Measurements from ENCODE around the gene CCNL2.

CCNL2 gene

DNA sequence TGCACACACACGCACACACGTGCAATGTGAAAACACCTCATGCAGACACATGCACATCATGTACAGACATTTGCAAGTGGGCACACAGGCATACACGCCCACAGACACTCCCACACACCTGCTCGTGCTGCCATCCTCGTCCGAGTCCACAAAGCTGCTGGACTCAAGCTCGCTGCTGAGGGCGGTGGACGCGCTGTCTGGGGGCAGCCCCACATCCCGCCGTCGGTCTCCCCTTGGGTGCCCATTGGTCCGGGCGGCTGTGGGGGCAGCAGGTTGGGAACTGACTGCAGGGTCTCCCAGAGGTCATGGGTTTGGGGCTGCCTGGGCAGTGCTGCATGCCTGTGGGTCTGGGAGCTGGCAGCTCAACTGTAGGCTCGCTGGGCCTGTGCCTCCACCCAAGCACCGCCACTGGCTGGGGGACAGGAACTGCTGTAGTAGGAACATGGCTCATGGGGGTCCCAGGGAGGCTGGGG is 57.5 kb downstream of the CCNL2 start:
- Histone ChIP-seq H3K4me1 (ENCODE audit: low read length) (no peaks in the 10 kb centered on the region), H3K9ac (ENCODE audit: low read length) (no peak overlapping the region), H3K9me3 (ENCODE audit: insufficient read depth, low read length) (no peaks in the 10 kb centered on the region), H3K27ac (ENCODE audit: low read length) (no peak overlapping the region), H3K27me3 (ENCODE audit: low read depth, low read length) (no peaks in the 10 kb centered on the region), H4K20me1 (ENCODE audit: insufficient read depth, low read length) (peaks cover 27% of the 10 kb centered on the region; the same call in 1 of the 2 replicates), H2AFZ (ENCODE audit: low read depth, low read length) (no peak overlapping the region), H3K4me3 (ENCODE audit: low read length) (no peak overlapping the region), H3K4me2 (ENCODE audit: low read length) (no peak overlapping the region), H3K36me3 (replicated peaks; ENCODE audit: low read depth, low read length) (peaks cover 12% of the 10 kb centered on the region), H3K79me2 (ENCODE audit: low read length) (peaks cover 32% of the 10 kb centered on the region)
- TF ChIP-seq CTCF (IDR thresholded peaks at IDR 0.05; ENCODE audit: low read depth, low read length) (no peak), EZH2phosphoT487 (IDR thresholded peaks at IDR 0.05; ENCODE audit: low read depth) (no peak)

GRCh38 chr1:1340791-1341548 is 58.2 kb downstream of the CCNL2 start:
- H3K27ac ChIP-seq (ENCODE audit: low read length), result no peak overlapping the region
- H3K27me3 ChIP-seq (ENCODE audit: low read depth, low read length), result no peaks in the 10 kb centered on the region
- peaks cover 21% of the 10 kb centered on the region; the same call in 1 of the 2 replicates for H4K20me1 ChIP-seq (ENCODE audit: insufficient read depth, low read length)
- no peak overlapping the region for H2AFZ ChIP-seq (ENCODE audit: low read depth, low read length)
- H3K4me2 ChIP-seq (ENCODE audit: low read length), result no peak overlapping the region
- peaks cover 12% of the 10 kb centered on the region for H3K36me3 ChIP-seq (replicated peaks; ENCODE audit: low read depth, low read length)
- no peaks in the 10 kb centered on the region for H3K4me1 ChIP-seq (ENCODE audit: low read length)
- H3K9me3 ChIP-seq (ENCODE audit: insufficient read depth, low read length), result no peaks in the 10 kb centered on the region
- H3K4me3 ChIP-seq (ENCODE audit: low read length), result no peak overlapping the region
- TF ChIP-seq CTCF (IDR thresholded peaks at IDR 0.05; ENCODE audit: low read depth, low read length) (no peak), EZH2phosphoT487 (IDR thresholded peaks at IDR 0.05; ENCODE audit: low read depth) (no peak)
- H3K79me2 ChIP-seq (ENCODE audit: low read length), result peaks cover 26% of the 10 kb centered on the region
- H3K9ac ChIP-seq (ENCODE audit: low read length), result no peak overlapping the region

- peaks cover 18% of the 10 kb centered on the region; the same call in 1 of the 2 replicates for H3K79me2 ChIP-seq (ENCODE audit: low read length)
- H3K9ac ChIP-seq (ENCODE audit: low read length), result no peak overlapping the region
- H3K4me3 ChIP-seq (ENCODE audit: low read length), result no peak overlapping the region
- H3K9me3 ChIP-seq (ENCODE audit: insufficient read depth, low read length), result no peaks in the 10 kb centered on the region
- H3K4me2 ChIP-seq (ENCODE audit: low read length), result no peak overlapping the region
- TF ChIP-seq EZH2phosphoT487 (IDR thresholded peaks at IDR 0.05; ENCODE audit: low read depth) (no peak), CTCF (IDR thresholded peaks at IDR 0.05; ENCODE audit: low read depth, low read length) (no peak)
- H4K20me1 ChIP-seq (ENCODE audit: insufficient read depth, low read length), result peaks cover 17% of the 10 kb centered on the region; the same call in 1 of the 2 replicates
- no peaks in the 10 kb centered on the region for H3K4me1 ChIP-seq (ENCODE audit: low read length)
- H3K27ac ChIP-seq (ENCODE audit: low read length), result no peak overlapping the region
- H3K36me3 ChIP-seq (replicated peaks; ENCODE audit: low read depth, low read length), result peaks cover 12% of the 10 kb centered on the region
- H2AFZ ChIP-seq (ENCODE audit: low read depth, low read length), result no peak overlapping the region
- H3K27me3 ChIP-seq (ENCODE audit: low read depth, low read length), result no peaks in the 10 kb centered on the region
These were observed 59.0 kb downstream of the CCNL2 start for GRCh38 chr1:1340185-1340584.

- H3K4me3 ChIP-seq (ENCODE audit: low read length), result no peak overlapping the region
- H3K79me2 ChIP-seq (ENCODE audit: low read length), result peaks cover under 1% of the 10 kb centered on the region; the same call in 1 of the 2 replicates
- H3K4me2 ChIP-seq (ENCODE audit: low read length), result no peak overlapping the region
- TF ChIP-seq CTCF (IDR thresholded peaks at IDR 0.05; ENCODE audit: low read depth, low read length) (no peak), EZH2phosphoT487 (IDR thresholded peaks at IDR 0.05; ENCODE audit: low read depth) (no peak)
- 0 out of 2 replicates have a peak, but pooled peaks cover 7% of the 10 kb centered on the region for H4K20me1 ChIP-seq (ENCODE audit: insufficient read depth, low read length)
- H2AFZ ChIP-seq (ENCODE audit: low read depth, low read length), result no peak overlapping the region
- peaks cover 12% of the 10 kb centered on the region for H3K36me3 ChIP-seq (replicated peaks; ENCODE audit: low read depth, low read length)
- H3K27ac ChIP-seq (ENCODE audit: low read length), result no peak overlapping the region
- H3K4me1 ChIP-seq (ENCODE audit: low read length), result no peaks in the 10 kb centered on the region
- no peaks in the 10 kb centered on the region for H3K27me3 ChIP-seq (ENCODE audit: low read depth, low read length)
- H3K9me3 ChIP-seq (ENCODE audit: insufficient read depth, low read length), result no peaks in the 10 kb centered on the region
- no peak overlapping the region for H3K9ac ChIP-seq (ENCODE audit: low read length)
These were observed 60.9 kb downstream of the CCNL2 start for GRCh38 chr1:1338278-1338677.
